Bone marrow (tissue), 2 donors: Measurements from ENCODE around the gene DUSP1.
A peak's percentile ranks its signal among the peaks of the same experiment; 100 is the strongest.

Experiments
- DNase-seq, 2 donors: peaks; one replicate each; lab custom pipeline; 2025; lab: John Stamatoyannopoulos, UW

DUSP1 gene

DNA sequence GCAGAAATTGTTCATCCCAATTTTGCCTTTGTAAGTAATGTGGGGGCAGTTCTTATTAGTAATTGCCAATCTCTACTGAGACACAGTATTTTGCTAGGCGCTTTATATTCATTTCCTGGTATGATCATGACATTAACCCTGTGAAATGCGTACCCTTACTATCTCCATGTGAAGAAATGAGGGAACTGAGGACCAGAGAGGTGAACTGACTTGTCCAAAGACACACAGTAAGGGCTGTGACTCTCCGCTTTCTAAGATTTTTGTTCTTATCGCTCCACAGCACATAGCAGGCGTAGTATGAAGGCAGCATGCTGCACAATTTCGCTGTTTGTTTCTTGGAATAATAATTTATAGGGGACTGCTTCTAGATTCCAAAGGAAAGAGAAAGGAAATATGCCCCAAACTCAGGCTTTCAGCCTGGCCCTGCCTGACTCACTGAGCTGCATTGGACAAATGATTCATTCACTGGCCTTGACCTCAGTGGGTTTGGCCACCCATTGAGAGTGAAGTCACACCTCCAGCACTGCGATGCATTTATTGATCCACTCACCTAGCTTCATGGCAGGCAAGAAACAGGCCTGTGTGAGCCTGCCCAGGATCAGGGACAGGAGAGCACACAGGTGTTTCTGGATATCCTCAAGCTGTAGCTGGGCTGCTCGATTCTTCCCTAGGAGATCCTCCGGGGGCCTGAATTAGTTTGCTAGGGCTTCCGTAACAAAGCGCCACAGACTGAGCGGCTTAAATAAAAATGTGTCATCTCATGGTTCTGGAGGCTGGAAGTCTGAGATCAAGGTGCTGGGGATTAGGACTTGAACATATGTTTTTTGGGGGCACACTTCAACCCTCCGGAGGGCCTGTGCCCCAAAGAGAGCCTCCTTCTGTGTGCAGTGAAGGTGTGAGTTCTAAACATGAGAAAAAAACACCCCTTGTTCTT, 7.2 kb upstream of the DUSP1 start:
- no peak for DNase-seq

DNA sequence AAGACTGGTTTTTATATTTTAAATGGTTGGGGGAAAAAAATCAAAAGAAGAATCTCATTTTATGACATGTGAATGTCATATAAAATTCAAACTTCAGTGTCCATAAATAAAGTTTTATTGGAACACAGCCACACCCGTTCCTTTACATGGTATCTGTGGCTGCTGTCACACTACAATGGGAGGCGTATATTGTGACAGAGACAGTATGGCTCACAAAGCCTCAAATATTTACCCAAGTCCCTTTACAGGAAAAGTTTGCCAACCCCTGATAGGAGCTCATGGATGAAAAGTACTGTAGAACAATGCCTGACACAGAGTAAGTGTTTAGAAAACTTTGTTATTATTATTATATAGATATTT, 5.2 kb upstream of the DUSP1 start:
- no peak for DNase-seq

DNA sequence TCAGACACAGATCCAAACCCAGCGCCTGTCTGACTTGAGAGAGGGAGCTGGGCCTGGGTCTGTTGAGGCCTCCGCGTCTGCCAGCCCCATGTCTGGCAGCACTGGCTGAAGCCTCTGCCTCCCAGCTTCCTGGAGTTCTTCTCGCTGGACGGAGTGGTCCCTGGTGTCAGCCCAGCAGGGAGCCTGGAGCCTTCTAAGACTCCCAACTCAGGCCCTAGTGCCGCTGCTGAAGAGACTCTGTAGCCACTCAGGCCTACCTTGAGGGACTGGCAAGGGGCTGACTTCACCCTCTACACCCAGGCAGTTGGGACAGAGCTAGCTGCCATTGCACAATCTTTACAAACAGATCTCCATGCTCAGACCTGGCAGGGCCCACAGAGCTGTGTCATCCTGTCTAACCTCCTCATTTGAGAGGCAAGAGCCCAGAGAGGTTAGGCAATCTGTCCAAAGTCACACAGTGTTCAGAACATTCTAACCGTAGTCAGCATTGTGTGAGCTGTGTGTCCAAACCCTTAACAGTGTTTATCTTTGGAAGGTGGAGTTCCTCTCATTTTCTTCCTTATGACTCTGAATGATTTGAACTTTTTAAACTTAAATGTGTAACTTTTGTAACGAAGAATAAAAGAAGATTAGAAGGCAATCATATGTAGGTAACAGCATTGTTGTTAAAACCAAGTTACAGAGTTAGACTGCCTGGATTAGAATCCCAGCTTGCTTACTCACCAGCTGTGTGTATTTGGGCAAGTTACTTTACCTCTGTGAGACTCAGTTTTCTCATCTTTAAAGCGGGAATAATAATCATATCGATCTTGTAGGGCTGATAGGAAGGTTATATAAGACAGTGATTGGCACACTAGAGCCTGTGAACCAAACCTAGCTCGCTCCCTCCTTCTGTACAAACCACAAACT, 4.6 kb upstream of the DUSP1 start:
- peak; percentile 38 to 41 for DNase-seq

DNA sequence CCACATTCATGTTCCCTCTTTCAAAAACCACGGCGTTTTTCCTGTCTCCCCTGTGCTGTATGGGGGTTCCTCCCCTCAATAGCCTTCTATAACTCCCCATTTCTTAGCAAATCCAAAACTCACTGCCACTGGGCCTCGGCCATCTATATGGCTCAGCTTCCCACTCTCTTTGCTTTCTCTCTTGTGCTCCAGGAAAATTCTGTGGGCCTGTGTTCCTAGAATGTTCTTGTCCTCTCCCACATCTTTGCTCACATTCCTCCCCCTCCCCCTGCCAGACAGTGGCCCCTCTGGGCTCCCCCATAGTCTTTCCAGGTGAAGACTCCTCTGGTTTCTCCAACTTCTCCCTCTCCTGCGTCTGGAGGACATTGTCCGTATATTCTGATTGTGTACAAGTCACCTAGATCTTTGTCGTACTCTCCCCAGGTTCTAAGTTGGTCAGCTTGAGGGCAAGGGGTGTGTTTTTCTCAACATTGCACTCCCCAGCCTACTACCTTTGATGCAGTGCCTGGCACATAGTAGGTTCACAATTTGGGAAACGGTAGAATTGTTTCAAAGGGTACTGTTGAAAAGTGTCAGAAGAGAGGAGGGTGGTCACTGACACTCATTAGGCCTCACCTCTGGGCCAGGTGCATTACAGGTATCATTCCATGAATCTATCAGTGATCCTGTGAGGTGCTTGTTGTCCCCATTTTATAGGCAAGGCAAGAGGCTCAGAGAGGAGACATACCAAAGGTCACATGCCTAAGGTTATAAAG, 3.7 kb upstream of the DUSP1 start:
- DNase-seq, result no peak

DNA sequence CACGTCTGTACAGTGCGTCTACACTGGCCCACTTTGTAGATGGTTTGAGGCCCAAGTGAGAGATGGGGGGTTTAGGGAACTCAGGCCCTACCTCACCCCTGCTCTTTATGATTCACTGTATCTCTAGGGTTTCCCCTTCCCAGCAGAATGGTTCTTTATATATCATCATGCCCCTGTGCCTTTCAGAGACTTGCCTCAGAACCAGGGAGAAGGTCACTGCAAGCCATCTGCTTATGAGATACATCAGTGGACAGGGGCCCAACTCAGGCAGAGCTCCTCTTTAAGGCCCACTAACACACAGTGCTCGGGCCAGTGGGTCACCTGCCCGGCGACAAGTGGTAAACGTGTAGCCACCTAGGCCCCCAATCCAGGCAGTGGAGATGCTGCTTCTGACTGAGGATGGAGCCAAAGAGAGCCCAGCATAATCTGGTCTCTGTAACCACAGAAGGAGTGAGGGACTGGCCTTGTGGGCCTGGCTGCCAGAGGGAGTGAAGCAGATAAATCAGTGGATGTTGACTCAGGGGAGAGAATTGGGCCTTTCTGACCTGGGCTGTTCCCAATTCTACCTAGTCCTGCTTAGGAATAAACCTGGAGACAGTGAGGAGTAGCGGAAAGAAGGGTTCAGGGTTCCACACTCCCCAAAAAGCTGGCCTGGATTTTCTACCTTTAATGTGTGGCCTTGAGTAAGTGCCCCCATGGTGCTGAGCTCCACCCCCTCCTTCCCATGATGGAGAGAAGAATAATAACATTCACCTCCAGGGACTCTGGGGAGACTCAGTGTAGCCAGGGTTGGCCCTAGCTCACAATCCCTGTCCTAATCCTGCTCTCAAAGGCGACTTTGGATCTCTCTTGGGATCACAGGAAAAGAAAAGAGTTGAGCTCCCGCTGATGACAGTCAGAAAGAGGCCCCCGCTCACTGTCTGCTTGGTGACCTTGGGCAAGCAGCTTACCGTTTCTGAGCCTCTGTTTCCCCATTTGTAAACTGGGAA, 2.8 kb upstream of the DUSP1 start:
- peak; percentile 52 to 53 for DNase-seq

DNA sequence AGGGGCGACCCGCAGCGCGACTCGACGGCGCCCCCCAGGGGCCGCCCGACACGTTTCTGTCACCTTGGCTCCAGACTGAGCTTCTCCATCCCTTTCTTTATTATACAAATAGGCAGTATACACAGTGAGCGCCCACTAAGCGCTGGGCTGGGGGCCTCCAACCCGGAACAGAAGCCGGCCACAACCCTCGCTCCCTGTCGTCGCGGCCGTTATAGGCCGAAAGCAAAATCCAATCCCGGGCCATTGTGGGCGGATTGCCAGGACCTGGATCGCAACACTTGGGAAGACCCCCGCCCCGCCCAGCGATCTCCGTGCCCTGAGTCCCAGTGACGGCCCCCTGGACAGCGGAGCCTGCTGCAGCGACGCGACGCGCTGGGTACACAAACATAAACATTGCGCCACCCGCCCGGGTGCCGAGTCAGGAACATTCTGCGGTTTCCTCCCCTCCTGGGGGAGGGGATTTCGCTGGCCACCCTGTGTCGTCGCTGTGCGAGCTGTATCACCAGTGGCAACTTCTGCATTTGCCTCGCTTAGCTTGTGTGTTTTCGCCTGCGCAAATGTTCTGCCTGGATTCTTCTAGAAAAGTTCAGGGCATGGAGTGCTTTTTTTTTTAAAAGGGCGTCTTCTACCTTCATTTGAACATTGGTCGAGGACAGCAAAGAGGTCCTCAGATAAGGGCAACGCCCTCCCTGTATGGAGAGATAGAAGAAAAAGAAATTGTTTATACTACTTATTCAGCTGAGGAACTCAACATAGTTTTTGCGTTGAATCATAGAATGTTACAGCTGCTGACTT, 1.3 kb upstream of the DUSP1 start:
- DNase-seq, result peak; percentile 89 to 92

DNA sequence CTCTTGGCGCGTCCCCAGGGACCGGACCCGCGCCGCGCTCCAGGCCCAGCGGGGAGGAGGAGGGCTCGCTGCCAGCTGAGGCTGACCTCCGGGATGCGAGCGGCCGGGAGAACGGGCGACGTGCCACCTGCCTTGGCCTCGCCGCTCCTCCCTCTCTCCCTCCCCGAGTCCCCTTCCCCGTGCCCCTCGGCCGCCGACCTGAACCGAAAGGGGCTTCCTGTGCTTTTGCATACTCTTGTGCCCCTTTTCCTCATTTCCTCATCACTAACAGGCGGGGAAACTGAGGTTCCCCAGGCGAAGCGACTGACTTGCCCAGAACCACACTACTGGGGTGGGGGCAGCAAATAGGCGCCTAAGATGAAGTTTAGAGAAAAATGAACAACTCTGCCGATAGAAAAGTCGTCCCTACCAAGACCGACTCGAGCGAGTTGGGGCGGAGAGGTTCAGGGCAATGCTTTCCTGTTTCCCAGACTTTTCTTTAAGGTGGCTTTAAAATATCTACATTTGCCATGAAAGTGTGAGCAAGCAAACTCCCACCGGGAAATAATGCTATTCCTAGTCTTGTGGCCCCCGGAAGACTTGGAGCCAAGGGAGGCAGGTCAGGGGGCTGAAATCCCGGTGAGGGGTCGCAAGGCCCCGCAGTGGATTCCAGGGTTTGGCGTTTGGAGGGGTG, 580 bp upstream of the DUSP1 start:
- no peak for DNase-seq

DNA sequence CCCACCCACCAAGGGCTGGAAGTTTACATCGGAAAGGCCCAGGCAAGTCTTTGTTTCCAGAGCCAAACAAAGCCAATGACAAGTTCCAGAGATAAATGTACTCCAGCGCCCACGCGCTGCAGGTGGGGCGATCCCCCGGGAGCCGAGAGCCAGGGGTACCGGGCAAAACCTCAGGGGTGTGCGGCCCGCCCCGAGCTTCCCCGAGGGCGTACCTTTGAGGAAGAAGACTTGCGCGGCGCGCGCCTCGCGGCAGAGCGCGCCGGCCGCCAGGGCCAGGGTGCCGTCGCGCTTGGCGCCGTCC, 671 bp downstream of the DUSP1 start:
- no peak for DNase-seq

DNA sequence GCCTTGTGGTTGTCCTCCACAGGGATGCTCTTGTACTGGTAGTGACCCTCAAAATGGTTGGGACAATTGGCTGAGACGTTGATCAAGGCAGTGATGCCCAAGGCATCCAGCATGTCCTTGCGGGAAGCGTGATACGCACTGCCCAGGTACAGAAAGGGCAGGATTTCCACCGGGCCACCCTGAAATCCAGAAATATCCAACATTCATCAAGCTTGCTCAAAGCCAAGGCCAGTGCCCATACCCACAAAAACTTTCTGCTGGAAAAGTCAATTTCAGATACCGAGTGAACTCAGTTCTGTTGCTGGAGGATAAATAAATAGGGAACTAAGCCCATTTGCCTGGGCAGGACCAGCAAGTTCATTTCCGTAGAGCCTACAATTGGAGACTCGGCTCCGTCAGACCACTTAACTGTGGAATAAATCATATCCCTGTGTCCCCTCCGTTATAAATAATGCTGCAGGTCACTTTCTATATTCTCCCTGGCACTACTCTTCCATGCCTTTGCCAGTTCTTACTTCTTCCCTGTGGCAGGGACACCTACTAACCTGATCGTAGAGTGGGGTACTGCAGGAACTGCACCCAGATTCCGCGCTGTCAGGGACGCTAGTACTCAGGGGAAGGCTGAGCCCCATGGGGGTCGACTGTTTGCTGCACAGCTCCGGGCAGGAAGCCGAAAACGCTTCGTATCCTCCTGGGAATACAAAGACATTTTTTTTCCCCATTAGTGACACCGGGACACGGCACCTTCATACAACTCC, 1.2 kb downstream of the DUSP1 start:
- peak in 1 of 2 donors; percentile 23 for DNase-seq

DNA sequence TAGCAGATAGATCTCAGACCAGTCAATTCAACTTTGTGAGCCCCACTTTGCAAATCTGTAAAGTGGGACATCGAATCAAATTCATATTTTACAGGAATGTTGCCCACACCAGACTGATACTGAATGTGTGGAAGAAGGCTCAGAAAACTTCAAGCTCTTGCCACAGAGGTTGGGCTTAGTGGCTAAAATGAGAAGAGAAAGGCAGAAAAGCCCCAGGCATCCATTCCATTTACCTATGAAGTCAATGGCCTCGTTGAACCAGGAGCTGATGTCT, 1.7 kb downstream of the DUSP1 start:
- no peak for DNase-seq

DNA sequence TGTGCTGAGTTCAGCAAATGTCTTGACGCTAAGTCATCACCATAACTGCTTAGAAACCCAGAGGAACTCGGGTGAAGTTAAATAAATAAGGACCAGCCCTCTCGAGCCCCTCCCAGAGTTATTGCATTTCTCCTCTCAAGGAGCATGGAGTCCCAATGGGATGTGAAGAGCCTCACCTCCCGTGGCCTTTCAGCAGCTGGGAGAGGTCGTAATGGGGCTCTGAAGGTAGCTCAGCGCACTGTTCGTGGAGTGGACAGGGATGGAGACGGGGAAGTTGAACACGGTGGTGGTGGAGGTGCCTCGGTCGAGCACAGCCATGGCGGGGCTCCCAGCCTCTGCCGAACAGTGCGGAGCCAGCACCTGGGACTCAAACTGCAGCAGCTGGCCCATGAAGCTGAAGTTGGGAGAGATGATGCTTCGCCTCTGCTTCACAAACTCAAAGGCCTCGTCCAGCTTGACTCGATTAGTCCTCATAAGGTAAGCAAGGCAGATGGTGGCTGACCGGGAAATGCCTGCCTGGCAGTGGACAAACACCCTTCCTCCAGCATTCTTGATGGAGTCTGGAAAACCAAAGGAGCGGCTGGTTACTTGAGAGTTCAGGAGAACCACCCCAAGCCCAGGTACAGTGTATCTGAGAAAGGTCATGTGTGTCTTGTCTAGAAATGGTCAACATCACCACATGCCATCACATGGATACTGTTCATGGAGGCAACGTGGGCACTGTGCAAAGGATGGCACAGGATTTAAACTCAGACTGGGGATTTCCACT, 2.2 kb downstream of the DUSP1 start:
- DNase-seq, result peak in 1 of 2 donors; percentile 48

DNA sequence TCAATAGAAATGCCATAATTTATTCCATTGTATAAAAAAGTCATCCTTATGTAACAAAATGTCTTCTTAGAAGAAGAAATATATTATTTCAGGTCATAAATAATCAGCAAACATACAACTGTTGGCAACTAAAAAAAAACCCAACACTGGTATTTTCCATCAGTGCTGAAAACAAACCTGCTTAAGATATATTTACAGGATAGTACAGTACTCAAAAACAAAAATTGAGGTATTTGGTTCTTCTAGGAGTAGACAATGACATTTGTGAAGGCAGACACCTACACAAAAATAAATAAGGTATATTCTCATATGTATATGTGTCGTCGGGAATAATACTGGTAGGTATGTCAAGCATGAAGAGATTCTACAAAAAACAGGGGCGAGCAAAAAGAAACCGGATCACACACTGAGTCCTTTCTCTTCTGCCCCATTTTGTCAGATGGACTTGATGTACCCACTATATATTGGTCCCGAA, 2.9 kb downstream of the DUSP1 start:
- no peak for DNase-seq

DNA sequence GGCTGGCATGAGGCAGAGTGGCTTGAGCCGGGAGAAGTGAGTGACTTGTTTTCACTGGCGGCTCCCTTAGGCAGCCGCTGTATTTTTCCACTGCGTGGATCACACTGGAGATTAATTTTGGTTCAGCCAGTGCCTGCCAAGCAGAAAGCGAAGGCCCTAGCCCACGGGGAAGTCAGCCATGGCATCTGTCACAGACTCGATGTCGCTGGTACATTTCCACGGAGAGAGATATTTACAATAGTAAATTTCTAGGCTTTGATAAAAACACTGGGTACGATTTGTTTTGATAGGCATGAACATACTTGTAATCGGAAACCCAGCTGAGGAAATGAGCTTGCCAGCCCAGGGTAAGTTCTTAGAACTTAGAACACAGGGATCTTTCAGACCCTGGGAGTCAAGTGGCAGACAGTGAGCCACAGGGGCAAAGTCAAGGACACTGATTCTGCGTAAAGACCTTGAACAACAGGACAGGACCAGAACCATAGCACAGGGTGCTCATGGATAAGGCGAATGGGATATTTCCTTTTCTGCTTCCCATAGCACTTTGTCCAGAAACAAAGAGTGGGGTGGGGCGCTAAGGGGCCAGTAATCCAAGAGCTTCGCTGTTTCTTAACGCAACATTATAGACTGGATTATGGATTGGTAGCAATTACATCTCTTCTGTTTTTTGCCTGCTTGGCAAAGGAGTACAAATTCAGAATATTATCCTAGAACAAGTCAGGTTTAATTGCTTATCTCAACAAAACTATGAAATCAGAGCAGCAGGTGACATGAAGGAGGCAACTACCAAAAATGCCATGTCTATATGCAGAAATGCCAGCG, 4.5 kb downstream of the DUSP1 start:
- DNase-seq, result peak in 1 of 2 donors; percentile 47

DNA sequence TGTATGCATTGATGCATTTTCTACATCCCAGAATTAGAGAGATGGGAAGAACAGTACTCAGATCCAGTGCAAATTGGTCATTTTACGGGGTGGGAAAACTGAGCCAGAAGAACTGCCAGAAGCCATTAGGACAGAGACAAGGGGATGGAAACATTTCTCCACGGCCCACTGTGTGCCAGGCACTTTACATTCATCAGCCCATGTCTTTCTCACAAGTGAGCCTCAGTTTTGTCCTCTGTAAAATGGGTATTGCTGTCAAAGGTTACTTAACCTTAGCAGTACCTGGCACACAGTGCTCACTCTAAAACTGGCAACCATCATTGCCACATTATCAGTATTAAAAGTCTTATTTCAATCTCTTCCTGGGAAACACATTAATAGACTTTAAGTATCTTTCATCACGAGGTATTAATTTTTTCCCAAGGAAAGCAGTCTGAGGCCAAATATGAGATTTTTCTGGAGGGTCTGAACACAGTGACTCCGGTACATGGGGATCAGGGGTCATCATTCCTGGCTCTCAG, 5.2 kb downstream of the DUSP1 start:
- no peak for DNase-seq

DNA sequence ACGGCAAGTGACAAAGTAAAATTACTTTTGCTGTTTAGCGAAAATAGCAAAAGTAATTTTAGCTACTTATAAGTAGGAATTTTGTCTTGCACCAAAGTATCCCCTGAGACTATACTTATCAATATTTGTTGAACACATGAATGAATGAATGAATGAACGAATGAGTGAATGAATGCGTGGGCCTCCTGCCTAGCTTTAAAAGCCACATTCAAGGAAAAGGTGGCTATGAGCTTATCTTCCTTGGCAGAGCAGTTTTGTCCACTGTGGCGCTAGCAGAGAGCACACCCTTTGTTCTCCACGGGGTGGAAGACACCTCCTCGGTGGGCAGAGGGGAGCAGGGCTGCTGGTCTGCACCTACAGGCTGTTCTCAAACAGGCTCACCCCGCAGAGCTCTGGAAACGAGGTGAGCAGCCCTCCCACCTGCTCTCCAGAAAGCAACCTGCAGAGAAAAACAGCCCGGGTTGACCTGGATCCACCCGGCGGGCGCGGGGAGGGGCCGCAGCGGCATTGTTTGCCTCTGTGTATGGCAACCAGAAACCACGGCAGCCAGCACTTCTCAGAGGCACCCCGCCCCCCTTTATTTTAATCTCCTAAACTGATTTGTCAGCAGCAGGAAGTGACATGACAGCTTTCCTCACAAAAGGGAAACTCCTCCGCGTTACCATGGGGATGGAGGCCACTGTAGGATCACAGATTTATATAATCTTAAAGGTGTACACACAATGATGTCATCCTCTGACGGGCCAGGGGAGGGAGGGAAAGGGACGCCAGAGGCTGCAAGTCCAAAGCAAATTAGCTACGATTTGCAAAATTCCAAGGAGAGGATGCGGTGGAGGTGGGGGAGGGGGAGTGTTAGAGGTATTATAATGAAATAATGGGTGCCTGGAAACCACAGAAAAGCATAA, 5.9 kb downstream of the DUSP1 start:
- DNase-seq, result peak; percentile 79 to 95

DNA sequence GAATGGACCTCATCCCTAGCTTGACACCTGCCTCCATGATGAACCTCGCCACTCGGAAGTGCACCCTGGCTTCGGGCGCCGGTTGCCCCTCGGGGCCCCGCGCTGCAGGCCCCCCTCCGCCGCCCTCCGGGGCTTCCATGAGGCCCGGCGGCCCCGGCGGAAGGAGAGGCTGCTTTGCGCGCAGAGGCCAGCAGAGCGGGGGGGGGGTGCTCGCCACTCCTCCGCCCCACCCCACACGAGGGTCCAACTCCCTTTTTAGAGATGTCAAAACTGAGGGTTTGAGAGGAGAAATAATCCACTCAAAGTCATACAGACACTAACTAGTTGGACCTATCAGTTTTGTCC, 7.9 kb downstream of the DUSP1 start:
- DNase-seq, result no peak
